Gastrocnemius medialis (tissue), 4 donors: ENCODE measurements around the gene TRDMT1. TPM values are rescaled to one million over a fixed set of nuclear protein-coding genes. Genes with fewer than 3 reads are reported as not detected.
A peak's percentile ranks its signal among the peaks of the same experiment; 100 is the strongest.

Source experiments
- ATAC-seq, 2 donors: fragments of 150-250 bp; one replicate each; pipeline ENCODE4 v1.9.1; 2016
- DNase-seq, 2 donors: peaks; one replicate each; pipeline ENCODE4 v3.0.0-alpha.2; 2019
- H3K27ac ChIP-seq, 4 donors: fragments of 200-600 bp; sonication (generic); 1 replicate in 1 of 4; 2 replicates in 3 of 4; pipeline ENCODE4 v1.5.1; 2016 to 2018; ENCODE audit warnings: mild to moderate bottlenecking in 2 of 4, moderate library complexity in 1 of 4
- H3K27me3 ChIP-seq, 3 donors: fragments of 200-600 bp; sonication (generic) in 2 of 3; 1 replicate in 1 of 3; 2 replicates in 2 of 3; pipeline versions ENCODE4 v1.5.1 to v1.6.0; 2016 to 2019; ENCODE audit warnings: mild to moderate bottlenecking in 1 of 3, moderate library complexity in 1 of 3
- H3K36me3 ChIP-seq, 2 donors: fragments of 200-600 bp; sonication (generic) in 1 of 2; one replicate each; pipeline ENCODE4 v1.5.1; 2017 to 2018
- H3K4me1 ChIP-seq, 2 donors: fragments of 200-600 bp; sonication (generic) in 1 of 2; one replicate each; pipeline ENCODE4 v1.5.1; 2016 to 2017; ENCODE audit warnings: mild to moderate bottlenecking in 2 of 2
- H3K4me3 ChIP-seq, 4 donors: fragments of 200-600 bp; sonication (generic) in 3 of 4; 1 replicate in 1 of 4; 2 replicates in 3 of 4; pipeline ENCODE4 v1.5.1; 2016 to 2019; ENCODE audit warnings: mild to moderate bottlenecking in 2 of 4
- H3K9me3 ChIP-seq, 3 donors: fragments of 200-600 bp; sonication (generic) in 2 of 3; 1 replicate in 1 of 3; 2 replicates in 2 of 3; pipeline ENCODE4 v1.5.1; 2016 to 2019
- POLR2A ChIP-seq, 2 donors: fragments of 450-650 bp; IDR thresholded peaks; one replicate each; pipeline ENCODE4 v1.6.1; 2017; ENCODE audit warnings: antibody characterized with exemption in 2 of 2, mild to moderate bottlenecking in 2 of 2, moderate library complexity in 2 of 2
- in situ Hi-C, 4 donors: fragments of 200-750 bp; cut with MboI; loops; one replicate each; pipeline versions ENCODE4 v1.15.0 to v1.8.0; 2017; ENCODE audit warnings: low sequenced_read_pairs in 4 of 4
- intact Hi-C: fragments of 100-400 bp; cut with DNase I; formaldehyde crosslinking; loops from one replicate; pipeline ENCODE4 v1.15.1; 2023; ENCODE audit warnings: low total_unique reads
- total RNA-seq, 4 donors: library from RNA; depleted of rRNA; stranded (reverse); fragments of >200 nt; gene quantifications; one replicate each; pipeline versions ENCODE4 v1.1.0 to v1.2.3, GENCODE V29; 2016
- TF ChIP-seq, protein P1 (sequence below), 5 experiments: fragments of 450-650 bp in 3 of 5; fragments of 200-600 bp in 2 of 5; sonication (generic) in 2 of 5; IDR thresholded peaks in 4 of 5; conservative IDR thresholded peaks in 1 of 5; 1 replicate in 4 of 5; 2 replicates in 1 of 5; pipeline ENCODE4 v1.5.1; 2016 to 2019; ENCODE audit warnings: antibody characterized with exemption in 5 of 5, mild to moderate bottlenecking in 3 of 5, moderate library complexity in 3 of 5

The TRDMT1 gene
- total RNA-seq, 4 donors from 2014 or later: 0.85 to 4.7 (median 2.1) TPM

DNA sequence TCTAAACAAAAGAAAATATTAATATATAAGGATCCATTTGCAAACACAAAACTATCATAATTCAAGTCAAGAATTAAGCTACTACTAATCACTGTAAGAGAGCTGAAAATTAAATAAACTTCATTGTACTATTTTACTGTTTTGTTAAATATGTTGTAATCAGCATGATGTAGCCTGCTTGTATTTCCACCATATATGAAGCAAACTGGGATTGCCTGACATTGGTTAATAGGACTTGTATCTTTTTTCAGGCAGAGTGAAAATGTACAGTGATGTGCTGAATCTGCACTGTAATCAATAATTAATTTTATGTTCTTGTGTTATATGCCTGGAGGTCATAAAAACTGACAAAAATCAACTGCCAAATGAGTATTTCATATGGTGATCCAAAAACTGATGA lies 25.4 kb downstream of the TRDMT1 start:
- in situ Hi-C loops (no loop called here), intact Hi-C loops (no loop called here)
- Histone ChIP-seq H3K27me3 (no peaks in the 10 kb centered on the region), H3K4me3 (no peak overlapping the region), H3K4me1 (no peaks in the 10 kb centered on the region), H3K36me3 (no peaks in the 10 kb centered on the region), H3K9me3 (no peaks in the 10 kb centered on the region), H3K27ac (no peak overlapping the region)
- DNase-seq (no peak), ATAC-seq (no peak)
- TF ChIP-seq, protein P1, sequence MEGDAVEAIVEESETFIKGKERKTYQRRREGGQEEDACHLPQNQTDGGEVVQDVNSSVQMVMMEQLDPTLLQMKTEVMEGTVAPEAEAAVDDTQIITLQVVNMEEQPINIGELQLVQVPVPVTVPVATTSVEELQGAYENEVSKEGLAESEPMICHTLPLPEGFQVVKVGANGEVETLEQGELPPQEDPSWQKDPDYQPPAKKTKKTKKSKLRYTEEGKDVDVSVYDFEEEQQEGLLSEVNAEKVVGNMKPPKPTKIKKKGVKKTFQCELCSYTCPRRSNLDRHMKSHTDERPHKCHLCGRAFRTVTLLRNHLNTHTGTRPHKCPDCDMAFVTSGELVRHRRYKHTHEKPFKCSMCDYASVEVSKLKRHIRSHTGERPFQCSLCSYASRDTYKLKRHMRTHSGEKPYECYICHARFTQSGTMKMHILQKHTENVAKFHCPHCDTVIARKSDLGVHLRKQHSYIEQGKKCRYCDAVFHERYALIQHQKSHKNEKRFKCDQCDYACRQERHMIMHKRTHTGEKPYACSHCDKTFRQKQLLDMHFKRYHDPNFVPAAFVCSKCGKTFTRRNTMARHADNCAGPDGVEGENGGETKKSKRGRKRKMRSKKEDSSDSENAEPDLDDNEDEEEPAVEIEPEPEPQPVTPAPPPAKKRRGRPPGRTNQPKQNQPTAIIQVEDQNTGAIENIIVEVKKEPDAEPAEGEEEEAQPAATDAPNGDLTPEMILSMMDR (IDR thresholded peaks at IDR 0.05 in 4 of 5, conservative IDR thresholded peaks at IDR 0.05 in 1 of 5): no peak
- no peak for TF ChIP-seq POLR2A (IDR thresholded peaks at IDR 0.05)

DNA sequence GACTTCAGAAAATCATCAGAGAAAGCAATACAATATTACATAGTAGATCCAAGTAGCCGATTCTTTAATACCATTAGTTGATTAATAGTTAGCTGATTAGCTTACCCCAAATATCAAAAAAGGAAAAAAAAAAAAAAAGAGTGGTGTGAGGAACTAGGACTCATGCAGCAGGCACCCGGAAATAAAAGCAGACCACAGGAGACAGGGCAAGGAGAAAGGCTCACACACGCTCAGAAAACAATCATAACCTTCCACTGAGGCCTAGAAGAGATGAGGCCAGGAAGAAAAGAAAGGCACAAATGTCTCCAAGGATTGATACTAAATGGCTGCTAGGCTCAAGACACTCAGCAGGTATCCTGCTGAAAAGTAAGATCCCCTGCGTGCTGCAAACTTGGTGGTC lies 25.9 kb downstream of the TRDMT1 start:
- H3K4me1 ChIP-seq: no peaks in the 10 kb centered on the region
- H3K9me3 ChIP-seq: no peaks in the 10 kb centered on the region
- intact Hi-C loops: no loop called here
- no peak for TF ChIP-seq POLR2A (IDR thresholded peaks at IDR 0.05)
- TF ChIP-seq, protein P1 (IDR thresholded peaks at IDR 0.05 in 4 of 5, conservative IDR thresholded peaks at IDR 0.05 in 1 of 5): no peak
- H3K36me3 ChIP-seq: no peaks in the 10 kb centered on the region
- peak overlapping the region in 3 of 4 donors; percentile 9 to 28 (median 10) for H3K4me3 ChIP-seq
- ATAC-seq: no peak
- H3K27me3 ChIP-seq: no peaks in the 10 kb centered on the region
- DNase-seq: no peak
- no peak overlapping the region for H3K27ac ChIP-seq
- in situ Hi-C loops: no loop called here

DNA sequence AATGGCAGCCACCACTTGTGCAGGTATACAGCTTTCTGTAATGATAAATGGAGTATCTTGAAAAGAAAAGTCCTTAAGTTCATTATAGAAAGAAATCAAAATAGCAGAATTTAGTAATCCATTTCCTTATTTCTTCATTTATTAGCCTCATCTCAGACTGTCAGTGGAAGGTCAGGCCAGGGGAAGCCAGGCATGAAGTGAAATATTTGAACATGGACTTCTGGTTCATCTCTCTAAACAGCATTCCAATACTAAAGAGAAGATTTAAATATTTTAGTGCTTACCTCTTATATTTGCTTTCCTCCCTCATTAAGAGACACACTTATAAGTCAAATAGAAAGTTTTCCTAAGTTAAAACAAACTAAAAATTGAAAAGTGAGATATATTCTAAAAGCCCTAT lies 26.8 kb downstream of the TRDMT1 start:
- DNase-seq (no peak), ATAC-seq (no peak)
- H3K36me3 ChIP-seq: no peaks in the 10 kb centered on the region
- no peak overlapping the region for H3K27ac ChIP-seq
- H3K4me1 ChIP-seq: no peaks in the 10 kb centered on the region
- no peak overlapping the region for H3K4me3 ChIP-seq
- H3K9me3 ChIP-seq: no peaks in the 10 kb centered on the region
- in situ Hi-C loops (no loop called here), intact Hi-C loops (no loop called here)
- H3K27me3 ChIP-seq: no peaks in the 10 kb centered on the region
- TF ChIP-seq, protein P1 (IDR thresholded peaks at IDR 0.05 in 4 of 5, conservative IDR thresholded peaks at IDR 0.05 in 1 of 5): no peak
- no peak for TF ChIP-seq POLR2A (IDR thresholded peaks at IDR 0.05)

DNA sequence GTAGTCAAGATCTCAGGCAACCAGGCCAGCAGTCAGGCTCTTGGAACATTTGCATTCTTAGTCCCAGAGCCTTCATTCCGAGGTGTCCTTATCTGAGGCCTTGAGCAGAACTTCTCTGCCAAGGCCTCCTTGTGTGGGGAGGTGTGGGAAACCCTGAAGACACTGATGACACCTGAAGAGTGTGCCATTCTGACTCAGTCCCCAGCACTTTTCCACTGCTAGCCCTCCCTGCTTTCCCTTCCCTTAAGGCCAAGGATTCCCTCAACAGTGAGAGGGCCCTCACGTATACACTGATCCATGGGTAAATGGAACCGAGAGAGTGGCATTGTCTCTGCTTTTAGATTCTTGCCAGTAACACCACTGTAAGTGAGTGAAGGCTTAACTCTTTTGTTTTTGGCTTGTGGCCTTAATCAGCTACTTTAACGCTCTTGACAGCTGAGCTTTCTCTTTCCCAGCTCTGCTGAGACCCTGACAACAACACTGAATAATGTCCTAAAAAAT lies 30.3 kb downstream of the TRDMT1 start:
- no peak overlapping the region for H3K27ac ChIP-seq

More for the DNA sequence above, 30.3 kb downstream of the TRDMT1 start:
- no peaks in the 10 kb centered on the region for H3K9me3 ChIP-seq
- intact Hi-C loops (no loop called here), in situ Hi-C loops (no loop called here)
- ATAC-seq: no peak
- H3K4me1 ChIP-seq: no peaks in the 10 kb centered on the region
- no peak overlapping the region for H3K4me3 ChIP-seq
- no peaks in the 10 kb centered on the region for H3K36me3 ChIP-seq
- H3K27me3 ChIP-seq: no peaks in the 10 kb centered on the region
- no peak for TF ChIP-seq POLR2A (IDR thresholded peaks at IDR 0.05)
- TF ChIP-seq, protein P1 (IDR thresholded peaks at IDR 0.05 in 4 of 5, conservative IDR thresholded peaks at IDR 0.05 in 1 of 5): no peak
- DNase-seq: no peak
